ENCODE measurements around the gene DGCR6L. TPM values are rescaled to one million over a fixed set of nuclear protein-coding genes. Genes with fewer than 3 reads are reported as not detected.

DGCR6L gene
- total RNA-seq, 1 experiment from 2014 or later: 38.6 TPM

DNA sequence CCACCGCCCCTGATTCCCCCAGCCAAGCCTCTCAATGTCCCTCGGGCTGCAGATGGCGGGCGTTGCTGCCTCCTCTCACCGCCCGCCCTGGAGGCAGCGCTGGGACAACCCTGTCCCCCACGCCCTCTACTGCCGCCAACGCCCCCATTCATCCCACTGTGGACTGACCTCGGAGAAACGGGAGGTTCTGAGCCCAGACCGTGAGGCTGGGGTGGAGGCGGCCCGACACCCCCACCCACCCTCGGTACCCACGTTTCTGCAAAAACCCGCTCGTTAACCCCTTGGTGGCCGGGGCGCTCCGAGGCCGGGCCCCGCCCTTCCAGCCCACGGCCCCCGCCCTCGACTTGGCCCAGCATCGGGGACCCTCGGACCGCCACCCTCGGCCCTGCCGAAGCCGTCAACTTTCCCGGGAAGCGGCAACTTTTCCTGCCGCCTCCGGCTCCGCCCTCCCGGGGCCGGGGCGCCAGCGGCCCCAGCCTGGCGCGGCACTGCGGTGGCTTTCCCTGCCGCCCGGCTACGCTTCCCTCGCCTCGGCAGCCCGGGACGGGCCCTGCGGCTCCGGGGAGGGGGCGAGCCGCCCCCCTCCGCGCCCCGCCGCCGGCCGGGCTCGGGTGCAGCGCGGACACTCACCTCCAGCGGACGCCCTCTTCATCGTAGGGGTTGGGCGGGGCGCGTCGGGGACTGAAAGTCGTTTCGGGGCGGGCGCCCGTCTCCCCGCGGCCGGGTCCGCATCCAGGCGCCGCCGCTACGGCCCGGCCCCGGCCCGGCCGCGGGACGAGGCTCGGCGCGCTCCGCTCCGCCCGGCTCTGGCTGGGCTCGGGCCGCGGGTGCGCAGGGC lies 52.2 kb downstream of the DGCR6L start:
- DNase-seq: no peak
- H3K4me1 Mint-ChIP-seq: peaks cover 8 to 13% of the 10 kb centered on the region in 2 experiments
- H3K79me2 ChIP-seq (ENCODE audit: insufficient read depth, low read length): no peaks in the 10 kb centered on the region; the same call in 1 of the 2 replicates

More for the DNA sequence above, 52.2 kb downstream of the DGCR6L start:
- Histone ChIP-seq H3K14ac (ENCODE audit: insufficient read depth, low read length) (no peak overlapping the region), H2AK5ac (ENCODE audit: insufficient read length, low read length) (no peak overlapping the region), H3K79me1 (ENCODE audit: insufficient read depth, low read depth, low read length, poor library complexity, severe bottlenecking) (no peaks in the 10 kb centered on the region), H3K56ac (ENCODE audit: insufficient read length, low read depth, low read length) (no peak overlapping the region), H3K18ac (ENCODE audit: insufficient read length, low read depth, low read length) (no peak overlapping the region), H3K4ac (ENCODE audit: low read depth, low read length) (no peak overlapping the region), H4K8ac (replicated peaks; ENCODE audit: insufficient read length, low read depth, low read length) (no peak overlapping the region), H4K91ac (ENCODE audit: insufficient read length, low read depth, low read length) (no peak overlapping the region), H2BK20ac (ENCODE audit: low read depth, low read length, poor library complexity, severe bottlenecking) (no peak overlapping the region), H4K5ac (ENCODE audit: insufficient read length, low read depth, low read length) (no peak overlapping the region), H3K9me3 (ENCODE audit: control insufficient read depth, low read depth, low read length) (no peaks in the 10 kb centered on the region), H4K20me1 (ENCODE audit: control insufficient read depth, insufficient read depth, insufficient read length) (no peaks in the 10 kb centered on the region), H2BK15ac (ENCODE audit: low read depth, low read length) (no peak overlapping the region), H3K4me2 (ENCODE audit: insufficient read depth, insufficient read length, low read length) (peak overlapping the region; percentile 36), H3T11ph (ENCODE audit: low read length) (no peak overlapping the region), H2BK12ac (ENCODE audit: insufficient read length, low read depth, low read length) (no peak overlapping the region), H3K9ac (ENCODE audit: extremely low read depth, insufficient read length, low read length) (no peak overlapping the region), H3K23ac (ENCODE audit: insufficient read length, low read depth, low read length) (no peak overlapping the region), H3K23me2 (ENCODE audit: insufficient read length, low read depth, low read length, poor library complexity, severe bottlenecking) (peaks cover 13% of the 10 kb centered on the region), H3K27me3 (ENCODE audit: insufficient read depth, low read length) (no peaks in the 10 kb centered on the region), H2BK5ac (ENCODE audit: insufficient read length, low read length) (no peak overlapping the region), H3K27ac (ENCODE audit: insufficient read length, low read depth, low read length) (no peak overlapping the region), H2BK120ac (ENCODE audit: low read depth, low read length, poor library complexity, severe bottlenecking) (no peak overlapping the region), H2AFZ (ENCODE audit: low read length) (no peak overlapping the region), H3K4me1 (ENCODE audit: insufficient read depth, low read length) (no peaks in the 10 kb centered on the region)
- H3K27me3 Mint-ChIP-seq (ENCODE audit: low read depth): peaks cover 2% of the 10 kb centered on the region
- no CpG with 5 or more reads among the region's 101 CpGs for WGBS (ENCODE audit: extremely low coverage, insufficient read length, low lambda C conversion rate)
- H3K9me3 Mint-ChIP-seq: no peaks in the 10 kb centered on the region
- peak; percentile 10; the same call in 1 of the 3 replicates for TF ChIP-seq CTCF (conservative IDR thresholded peaks at IDR 0.05)
- no peak overlapping the region for H3K27ac Mint-ChIP-seq
- H3K4me3 Mint-ChIP-seq: peak overlapping the region; percentile 67 to 78
- no peaks in the 10 kb centered on the region; a peak in 1 of 7 replicates for H3K36me3 Mint-ChIP-seq (ENCODE audit: insufficient read depth in 1 of 3, low read depth in 3 of 3)

Measured in H9 (cell line).